ENCODE measurements around the gene ETS1. TPM values are rescaled to one million over a fixed set of nuclear protein-coding genes. Genes with fewer than 3 reads are reported as not detected.

ETS1 gene
- total RNA-seq, 1 donor from 2014 or later: 488 TPM

GRCh38 chr11:128505449-128506065 lies 81.8 kb downstream of the ETS1 start:
- intact Hi-C loops (cut with micrococcal nuclease): loop anchor here (2.0 to 5.0 kb wide), 3 partner anchors 23 to 163 kb away; no protein-coding TSS in a partner anchor

DNA sequence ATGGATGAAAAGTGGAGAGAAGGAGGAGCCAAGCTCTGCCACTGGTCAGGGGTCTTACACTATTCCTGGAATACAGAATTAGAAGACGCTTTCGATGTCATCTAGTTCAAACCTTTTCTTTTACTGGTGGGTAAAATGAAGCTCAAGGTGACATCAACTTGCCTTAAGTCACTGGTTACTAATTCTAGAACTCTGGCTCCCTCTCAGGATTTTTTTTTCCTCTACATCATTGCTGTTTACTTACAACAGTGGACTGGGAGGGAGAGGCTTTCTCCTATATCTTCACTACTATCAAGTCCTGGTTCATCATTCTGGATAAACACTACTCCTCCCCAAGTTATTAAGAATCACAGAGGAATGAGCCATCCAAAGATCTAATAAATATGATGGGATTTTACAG lies 82.9 kb downstream of the ETS1 start:
- intact Hi-C loops (cut with micrococcal nuclease): loop anchor here (5.0 kb wide), 3 partner anchors 212 to 467 kb away; no protein-coding TSS in a partner anchor

GRCh38 chr11:128503245-128503991 lies 83.9 kb downstream of the ETS1 start:
- intact Hi-C loops (cut with micrococcal nuclease): loop anchor here (1.0 to 5.0 kb wide), 5 partner anchors 9 to 466 kb away; no protein-coding TSS in a partner anchor

DNA sequence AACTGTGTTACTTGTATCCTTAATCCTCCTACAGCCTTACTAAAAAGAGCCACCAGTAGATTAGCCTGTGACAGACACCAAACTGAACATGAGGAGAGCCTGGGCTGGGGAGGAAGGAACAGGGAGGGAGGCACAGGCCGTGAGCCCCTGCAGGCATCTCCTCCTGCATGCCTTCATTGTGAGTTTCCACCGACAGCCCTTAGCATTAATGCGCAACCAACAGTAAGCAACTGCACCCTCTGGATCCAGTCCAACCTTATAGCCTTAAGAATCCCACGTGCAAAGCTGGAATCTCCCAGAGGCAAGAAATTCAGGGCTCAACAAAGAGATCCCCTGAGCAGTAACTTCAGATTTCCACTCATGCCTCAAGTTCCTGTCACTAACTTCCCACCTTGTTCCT lies 84.6 kb downstream of the ETS1 start:
- intact Hi-C loops (cut with micrococcal nuclease): loop anchor here (1.0 to 5.0 kb wide), 5 partner anchors 8 to 465 kb away; no protein-coding TSS in a partner anchor

GRCh38 chr11:128501632-128502549 lies 85.5 kb downstream of the ETS1 start:
- intact Hi-C loops (cut with micrococcal nuclease): loop anchor here (2.0 to 5.0 kb wide), 4 partner anchors 17 to 465 kb away; no protein-coding TSS in a partner anchor

GRCh38 chr11:128501008-128501407 lies 86.3 kb downstream of the ETS1 start:
- intact Hi-C loops (cut with micrococcal nuclease): loop anchor here (5.0 kb wide), 3 partner anchors 209 to 464 kb away; no protein-coding TSS in a partner anchor

- intact Hi-C loops (cut with micrococcal nuclease): loop anchor here (5.0 kb wide), 3 partner anchors 208 to 463 kb away; no protein-coding TSS in a partner anchor
Measured at GRCh38 chr11:128500493-128500892, 86.9 kb downstream of the ETS1 start.

- intact Hi-C loops (cut with micrococcal nuclease): loop anchor here (1.0 to 5.0 kb wide), 4 partner anchors 8 to 462 kb away; no protein-coding TSS in a partner anchor
Measured at GRCh38 chr11:128499613-128500253, 87.6 kb downstream of the ETS1 start.

DNA sequence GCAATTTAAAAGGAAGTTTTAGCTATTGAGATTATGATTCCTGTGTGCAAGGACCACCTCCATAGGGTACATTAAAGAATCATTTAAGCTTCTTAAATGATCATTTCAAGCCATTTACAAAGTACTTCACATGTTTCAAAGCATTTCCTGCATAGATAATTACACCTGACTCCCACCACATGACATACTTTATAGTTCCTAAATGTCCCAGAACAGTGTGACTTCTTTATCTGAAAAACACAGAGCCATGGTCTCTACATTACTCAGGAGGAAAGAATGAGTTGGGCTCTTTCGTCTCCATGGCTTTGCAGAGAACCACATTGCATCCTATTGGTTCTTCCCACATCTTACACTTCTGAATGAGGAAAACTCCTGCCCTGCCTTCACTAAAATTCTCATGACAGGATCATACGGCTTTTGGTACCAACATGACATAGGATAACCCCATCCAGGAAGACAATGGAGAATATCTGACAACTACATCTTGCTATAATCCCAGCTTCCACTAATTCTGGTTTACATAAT lies 88.6 kb downstream of the ETS1 start:
- intact Hi-C loops (cut with micrococcal nuclease): loop anchor here (1.0 kb wide), 1 partner anchor 9 kb away; no protein-coding TSS in a partner anchor

DNA sequence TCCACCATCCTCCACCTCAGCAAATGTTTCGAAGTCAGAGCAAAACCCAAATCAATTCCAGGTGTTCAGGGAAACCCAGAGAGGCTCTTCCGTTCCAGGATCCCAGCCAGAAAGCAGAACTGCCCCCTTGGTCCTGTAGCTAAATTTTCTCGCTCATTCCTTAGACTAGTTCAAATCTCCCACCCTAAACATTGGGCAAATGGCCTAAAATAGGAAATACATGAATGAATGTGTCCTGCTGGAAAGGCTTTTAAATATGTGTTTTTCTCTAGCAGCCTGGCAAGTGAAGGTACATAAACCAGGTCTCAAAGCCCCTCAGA lies 89.6 kb downstream of the ETS1 start:
- intact Hi-C loops (cut with micrococcal nuclease): loop anchor here (1.0 kb wide), 1 partner anchor 9 kb away; no protein-coding TSS in a partner anchor

DNA sequence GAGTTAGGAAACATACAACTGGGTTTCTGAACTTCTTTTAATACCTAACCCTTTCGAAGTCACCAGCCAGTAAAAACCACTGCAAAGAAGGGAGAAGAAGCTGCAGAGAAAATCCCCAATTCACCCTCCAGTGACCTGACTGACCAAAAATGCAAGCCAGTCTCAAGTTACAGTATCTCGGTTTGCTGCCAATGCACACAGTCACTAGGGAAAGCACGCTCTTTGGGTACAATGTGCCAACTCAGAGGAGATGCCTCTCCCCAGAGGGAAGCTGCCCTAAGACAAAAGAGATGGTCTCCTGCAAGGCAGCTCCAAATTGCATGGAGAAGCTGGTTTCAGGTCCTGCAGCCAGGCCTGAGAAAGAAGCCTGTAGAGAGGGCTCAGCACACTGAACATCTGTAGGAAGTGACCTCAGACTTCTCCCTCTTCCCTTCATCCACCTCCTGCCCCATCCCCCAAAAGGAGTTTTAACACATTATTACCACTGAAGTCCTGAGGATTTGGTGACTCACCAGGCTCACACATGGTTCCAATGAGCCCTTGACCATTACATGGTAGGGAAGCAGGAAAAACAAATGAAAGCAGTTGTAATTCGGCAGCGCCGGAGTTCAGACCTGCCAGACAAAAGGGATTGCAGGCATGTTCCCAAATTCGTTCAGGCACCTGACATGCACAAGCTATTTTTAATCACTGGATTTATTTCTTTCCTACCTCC lies 90.1 kb downstream of the ETS1 start:
- intact Hi-C loops (cut with micrococcal nuclease): loop anchor here (1.0 kb wide), 1 partner anchor 9 kb away; no protein-coding TSS in a partner anchor

- intact Hi-C loops (cut with micrococcal nuclease): loop anchor here (1.0 kb wide), 1 partner anchor 8 kb away; no protein-coding TSS in a partner anchor
Measured at GRCh38 chr11:128496692-128497060, 90.7 kb downstream of the ETS1 start.

- intact Hi-C loops (cut with micrococcal nuclease): no loop called here
Measured at GRCh38 chr11:128496249-128496648, 91.1 kb downstream of the ETS1 start.

GRCh38 chr11:128494418-128495332 lies 92.7 kb downstream of the ETS1 start:
- intact Hi-C loops (cut with micrococcal nuclease): loop anchor here (1.0 to 2.0 kb wide), 2 partner anchors 9 to 18 kb away; no protein-coding TSS in a partner anchor

DNA sequence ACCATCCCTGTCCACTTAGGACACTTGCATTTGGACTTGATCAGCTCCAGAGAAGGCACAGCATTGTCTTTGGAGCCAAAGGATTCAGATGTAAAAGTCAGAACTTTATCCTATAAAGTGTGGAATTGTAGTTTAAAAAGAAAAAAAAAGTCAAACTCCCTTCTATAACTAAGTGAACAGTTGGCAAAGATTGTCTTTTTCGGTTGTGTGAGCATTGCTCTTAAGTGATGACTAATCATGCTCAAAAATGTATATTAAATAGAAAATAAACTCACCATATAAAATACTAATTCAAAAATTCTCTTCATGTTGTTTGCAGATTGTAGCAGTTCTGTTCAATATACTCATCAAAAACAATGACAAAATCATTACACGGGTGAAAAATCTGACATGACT lies 93.8 kb downstream of the ETS1 start:
- intact Hi-C loops (cut with micrococcal nuclease): loop anchor here (1.0 kb wide), 1 partner anchor 10 kb away; no protein-coding TSS in a partner anchor

GRCh38 chr11:128492903-128493569 lies 94.3 kb downstream of the ETS1 start:
- intact Hi-C loops (cut with micrococcal nuclease): loop anchor here (1.0 kb wide), 1 partner anchor 10 kb away; no protein-coding TSS in a partner anchor

- intact Hi-C loops (cut with micrococcal nuclease): no loop called here
Measured at GRCh38 chr11:128492461-128492860, 94.9 kb downstream of the ETS1 start.
